Trophoblast cell (in vitro differentiated cells and primary cell): ENCODE measurements around the gene PAPPA.

ENCODE experiments used
- DNase-seq, 2 donors: peaks; one replicate each; pipeline ENCODE4 v3.0.0-alpha.2; 2016
- H2AFZ ChIP-seq: 2 replicates; pipeline ENCODE4 v1.6.1; 2013; ENCODE audit warnings: low read length, moderate library complexity, mild to moderate bottlenecking; ENCODE audit not compliant: insufficient read depth, poor library complexity
- H2AK5ac ChIP-seq: 2 replicates; pipeline ENCODE4 v1.6.1; 2013; ENCODE audit warnings: mild to moderate bottlenecking, low read length
- H2BK120ac ChIP-seq: 2 replicates; pipeline ENCODE4 v1.6.1; 2013; ENCODE audit warnings: low read length, mild to moderate bottlenecking, moderate library complexity; ENCODE audit not compliant: insufficient read depth, poor library complexity
- H2BK12ac ChIP-seq: 2 replicates; pipeline ENCODE4 v1.6.1; 2013; ENCODE audit warnings: mild to moderate bottlenecking, low read length, moderate library complexity
- H2BK5ac ChIP-seq: 2 replicates; pipeline ENCODE4 v1.6.1; 2013; ENCODE audit warnings: low read length, low read depth, moderate library complexity, mild to moderate bottlenecking; ENCODE audit not compliant: poor library complexity
- H3K14ac ChIP-seq: 2 replicates; pipeline ENCODE4 v1.6.1; 2013; ENCODE audit warnings: mild to moderate bottlenecking, low read length
- H3K18ac ChIP-seq: 2 replicates; pipeline ENCODE4 v1.6.1; 2013; ENCODE audit warnings: mild to moderate bottlenecking, low read length
- H3K23ac ChIP-seq: 2 replicates; pipeline ENCODE4 v1.6.1; 2013; ENCODE audit warnings: low read length
- H3K27ac ChIP-seq: 2 replicates; pipeline ENCODE4 v1.5.1; 2013; ENCODE audit warnings: low read depth, mild to moderate bottlenecking, inconsistent platforms, low read length, moderate library complexity
- H3K27me3 ChIP-seq: 2 replicates; pipeline ENCODE4 v1.6.1; 2013; ENCODE audit warnings: inconsistent platforms, mild to moderate bottlenecking, low read length, moderate library complexity; ENCODE audit not compliant: insufficient read depth
- H3K36me3 ChIP-seq, 2 experiments: 1 replicate in 1 of 2; 2 replicates in 1 of 2; pipeline ENCODE4 v1.6.1; 2013; ENCODE audit warnings: low read length in 2 of 2, mild to moderate bottlenecking in 2 of 2, moderate library complexity in 1 of 2; ENCODE audit not compliant: insufficient read depth in 2 of 2, control insufficient read depth in 1 of 2
- H3K4ac ChIP-seq: 2 replicates; pipeline ENCODE4 v1.6.1; 2013; ENCODE audit warnings: low read depth, mild to moderate bottlenecking, low read length, moderate library complexity
- H3K4me1 ChIP-seq, 2 experiments: 1 replicate in 1 of 2; 2 replicates in 1 of 2; pipeline ENCODE4 v1.6.1; 2013; ENCODE audit warnings: low read length in 2 of 2, mild to moderate bottlenecking in 2 of 2, moderate library complexity in 1 of 2; ENCODE audit not compliant: insufficient read depth in 2 of 2, control insufficient read depth in 1 of 2
- H3K4me2 ChIP-seq: 2 replicates; pipeline ENCODE4 v1.6.1; 2013; ENCODE audit warnings: inconsistent platforms, mild to moderate bottlenecking, low read length, moderate library complexity
- H3K4me3 ChIP-seq: 2 replicates; pipeline ENCODE4 v1.5.1; 2013; ENCODE audit warnings: mild to moderate bottlenecking, low read depth, low read length, inconsistent platforms
- H3K79me1 ChIP-seq: one replicate; pipeline ENCODE4 v1.6.1; 2013; ENCODE audit warnings: low read length
- H3K79me2 ChIP-seq: 2 replicates; pipeline ENCODE4 v1.6.1; 2013; ENCODE audit warnings: low read length, mild to moderate bottlenecking; ENCODE audit not compliant: control insufficient read depth, insufficient read depth, poor library complexity
- H3K9ac ChIP-seq: 2 replicates; pipeline ENCODE4 v1.6.1; 2013; ENCODE audit warnings: mild to moderate bottlenecking, low read length
- H3K9me3 ChIP-seq: 2 replicates; pipeline ENCODE4 v1.6.1; 2013; ENCODE audit warnings: low read depth, mild to moderate bottlenecking, control low read depth, inconsistent platforms, low read length; ENCODE audit not compliant: insufficient read depth
- H4K12ac ChIP-seq: 2 replicates; pipeline ENCODE4 v1.6.1; 2013; ENCODE audit warnings: low read depth, mild to moderate bottlenecking, low read length, moderate library complexity
- H4K8ac ChIP-seq: 2 replicates; pipeline ENCODE4 v1.6.1; 2013; ENCODE audit warnings: low read depth, mild to moderate bottlenecking, low read length, moderate library complexity
- H4K91ac ChIP-seq: one replicate; pipeline ENCODE4 v1.6.1; 2013; ENCODE audit warnings: low read depth, mild to moderate bottlenecking, low read length, moderate library complexity
- WGBS: extraction: QIAGEN DNeasy Blood & Tissue Kit; methylation state at CpG from one replicate; pipeline ENCODE4 v1.1.7; 2013; ENCODE audit warnings: missing lambda C conversion rate; ENCODE audit not compliant: insufficient read length, insufficient coverage; ENCODE audit errors: extremely low coverage; 5-methylcytosine and 5-hydroxymethylcytosine counted together

The PAPPA gene

DNA sequence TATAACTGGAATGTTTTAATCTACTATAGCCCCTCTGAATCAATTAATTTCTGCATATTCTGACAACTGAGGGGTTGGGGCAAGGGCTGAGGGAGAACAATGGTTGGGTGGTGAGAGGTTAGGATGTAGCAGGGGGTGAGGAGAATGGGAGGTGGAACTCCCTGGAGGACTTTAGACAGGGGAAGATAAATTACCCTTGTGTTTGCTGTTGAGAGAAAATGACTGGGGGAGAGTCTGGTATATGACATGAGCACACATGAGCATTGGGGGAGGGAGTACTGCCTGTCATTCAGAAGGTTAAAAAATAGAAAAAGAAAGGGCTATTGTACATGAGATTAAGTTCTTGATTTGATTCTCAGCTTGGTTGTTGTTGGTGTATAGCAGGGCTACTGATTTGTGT lies 37.2 kb upstream of the PAPPA start:
- Histone ChIP-seq H3K27ac (no peak overlapping the region), H3K18ac (no peak overlapping the region), H2BK12ac (no peak overlapping the region), H3K9me3 (no peaks in the 10 kb centered on the region), H4K8ac (no peak overlapping the region), H4K12ac (no peak overlapping the region), H4K91ac (no peak overlapping the region), H3K36me3 (no peaks in the 10 kb centered on the region), H3K27me3 (no peaks in the 10 kb centered on the region), H3K14ac (no peak overlapping the region), H3K79me2 (no peaks in the 10 kb centered on the region), H3K4me1 (no peaks in the 10 kb centered on the region), H3K4me2 (no peak overlapping the region), H2AK5ac (no peak overlapping the region), H2BK120ac (no peak overlapping the region), H2AFZ (no peak overlapping the region), H3K23ac (no peak overlapping the region), H3K79me1 (no peaks in the 10 kb centered on the region), H3K4me3 (no peak overlapping the region), H3K9ac (no peak overlapping the region), H2BK5ac (no peak overlapping the region), H3K4ac (no peak overlapping the region)
- DNase-seq: no peak

DNA sequence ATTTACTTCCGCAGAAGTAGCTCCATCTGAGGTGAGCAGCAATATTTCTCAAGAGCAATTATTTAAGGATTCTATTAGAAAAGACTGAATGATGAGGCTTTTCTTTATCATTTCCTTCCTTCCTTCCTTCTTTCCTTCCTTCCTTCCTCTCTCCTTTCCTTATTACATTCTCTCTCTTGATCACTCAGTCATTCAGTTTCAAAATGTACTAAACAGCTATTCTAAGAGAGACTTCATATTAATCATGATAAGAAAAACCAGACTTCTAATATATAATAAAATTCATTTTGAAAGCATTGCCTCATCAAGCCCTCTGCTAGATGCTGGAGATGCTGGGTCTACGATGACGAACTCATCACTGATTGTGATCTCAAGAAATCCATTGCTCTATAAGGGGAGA lies 30.4 kb upstream of the PAPPA start:
- Histone ChIP-seq H3K4me2 (no peak overlapping the region), H3K27ac (no peak overlapping the region), H3K36me3 (no peaks in the 10 kb centered on the region), H3K14ac (no peak overlapping the region), H3K9ac (no peak overlapping the region), H3K18ac (no peak overlapping the region), H3K27me3 (no peaks in the 10 kb centered on the region), H2BK5ac (no peak overlapping the region), H3K79me2 (no peaks in the 10 kb centered on the region), H3K4me1 (no peaks in the 10 kb centered on the region), H2BK12ac (no peak overlapping the region), H4K8ac (no peak overlapping the region), H3K4ac (no peak overlapping the region), H2AK5ac (no peak overlapping the region), H3K4me3 (no peak overlapping the region), H2AFZ (no peak overlapping the region), H3K23ac (no peak overlapping the region), H3K79me1 (no peaks in the 10 kb centered on the region), H4K91ac (no peak overlapping the region), H2BK120ac (no peak overlapping the region), H3K9me3 (no peaks in the 10 kb centered on the region), H4K12ac (no peak overlapping the region)
- DNase-seq: peak in 1 of 2 donors; percentile 27
- no CpG with 5 or more reads among the region's 3 CpGs for WGBS

DNA sequence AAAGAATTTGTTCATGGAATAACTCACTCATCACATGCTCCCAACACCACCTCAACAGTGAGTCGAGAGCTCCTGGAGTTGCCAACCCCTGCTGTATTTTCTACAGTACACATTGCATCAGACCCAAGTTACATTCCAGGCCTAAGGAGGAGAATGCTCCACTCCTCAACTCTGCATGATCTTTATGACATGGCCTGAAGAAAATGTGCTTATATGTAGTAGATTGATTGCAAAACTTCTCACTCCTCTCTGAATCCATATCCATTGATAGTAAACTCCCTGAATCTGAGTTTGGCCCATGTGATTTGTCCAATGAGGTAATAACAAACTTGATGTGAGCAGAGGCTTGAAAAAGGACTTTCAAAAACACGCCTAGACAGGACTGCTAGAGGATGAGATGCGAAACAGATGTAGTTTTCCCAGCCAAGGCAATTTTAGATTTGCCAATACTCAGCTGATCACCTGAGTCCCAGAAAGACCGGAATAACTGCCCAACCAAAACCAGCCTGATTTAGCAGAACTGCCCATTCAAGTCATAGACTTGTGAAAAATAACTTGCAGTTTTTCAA lies 29.0 kb upstream of the PAPPA start:
- no CpG with 5 or more reads among the region's 4 CpGs for WGBS
- Histone ChIP-seq H3K4me2 (no peak overlapping the region), H3K4me3 (no peak overlapping the region), H4K8ac (no peak overlapping the region), H2BK5ac (no peak overlapping the region), H2BK120ac (no peak overlapping the region), H3K18ac (no peak overlapping the region), H3K79me1 (no peaks in the 10 kb centered on the region), H3K23ac (no peak overlapping the region), H4K12ac (no peak overlapping the region), H3K4ac (no peak overlapping the region), H3K27me3 (no peaks in the 10 kb centered on the region), H3K79me2 (no peaks in the 10 kb centered on the region), H3K27ac (no peak overlapping the region), H3K4me1 (no peaks in the 10 kb centered on the region), H3K9ac (no peak overlapping the region), H2AK5ac (no peak overlapping the region), H3K9me3 (no peaks in the 10 kb centered on the region), H3K14ac (no peak overlapping the region), H4K91ac (no peak overlapping the region), H3K36me3 (no peaks in the 10 kb centered on the region), H2AFZ (no peak overlapping the region), H2BK12ac (no peak overlapping the region)
- DNase-seq: peak; percentile 42 to 78

DNA sequence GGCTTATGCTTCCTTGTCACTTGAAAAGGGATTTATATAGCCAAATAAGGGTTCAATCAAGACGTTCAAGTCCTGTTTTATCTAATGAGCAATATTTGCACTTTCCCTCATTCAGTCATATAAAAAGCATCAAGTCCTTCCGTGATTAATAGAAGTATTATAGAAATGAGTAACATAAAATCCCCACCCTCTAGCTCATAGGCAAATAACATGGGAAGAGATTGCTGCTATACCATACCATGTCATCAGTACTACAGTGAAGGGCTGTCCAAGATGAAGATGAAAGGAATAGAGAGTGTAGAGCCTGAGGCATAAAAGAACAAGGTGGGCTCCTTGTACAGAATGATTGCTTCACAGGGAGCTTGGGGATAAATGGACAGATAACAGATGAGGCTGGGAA lies 20.4 kb upstream of the PAPPA start:
- H4K91ac ChIP-seq: no peak overlapping the region
- DNase-seq: no peak
- H3K9me3 ChIP-seq: no peaks in the 10 kb centered on the region
- no peak overlapping the region for H2BK120ac ChIP-seq
- H2BK5ac ChIP-seq: no peak overlapping the region
- H3K18ac ChIP-seq: no peak overlapping the region
- no peak overlapping the region for H3K27ac ChIP-seq
- no peak overlapping the region for H3K23ac ChIP-seq
- H4K8ac ChIP-seq: no peak overlapping the region
- no peak overlapping the region for H3K4ac ChIP-seq
- no peaks in the 10 kb centered on the region for H3K79me2 ChIP-seq
- no peak overlapping the region for H3K4me3 ChIP-seq
- no peaks in the 10 kb centered on the region for H3K27me3 ChIP-seq
- H3K79me1 ChIP-seq: no peaks in the 10 kb centered on the region
- no peaks in the 10 kb centered on the region for H3K4me1 ChIP-seq
- no peaks in the 10 kb centered on the region for H3K36me3 ChIP-seq
- no peak overlapping the region for H2AFZ ChIP-seq
- no peak overlapping the region for H3K14ac ChIP-seq
- H2AK5ac ChIP-seq: no peak overlapping the region
- no peak overlapping the region for H3K9ac ChIP-seq
- H4K12ac ChIP-seq: no peak overlapping the region
- H2BK12ac ChIP-seq: no peak overlapping the region
- H3K4me2 ChIP-seq: no peak overlapping the region
- WGBS: no CpG with 5 or more reads among the region's 2 CpGs
